Measurements from ENCODE around the gene SMARCD1.

The SMARCD1 gene

GRCh38 chr12:50061946-50062686 lies 23.0 kb upstream of the SMARCD1 start:
- no peaks in the 10 kb centered on the region for H3K27me3 ChIP-seq (ENCODE audit: insufficient read depth, low read length, poor library complexity, severe bottlenecking)
- H3K4me3 ChIP-seq (ENCODE audit: low read length, poor library complexity, severe bottlenecking): peak overlapping the region; percentile 21
- TF ChIP-seq EZH2phosphoT487 (IDR thresholded peaks at IDR 0.05; ENCODE audit: borderline replicate concordance) (no peak), CTCF (conservative IDR thresholded peaks at IDR 0.05; ENCODE audit: low read length) (no peak)
- H3F3A ChIP-seq (ENCODE audit: low read depth): no peaks in the 10 kb centered on the region
- H2AFZ ChIP-seq (ENCODE audit: low read length): no peak overlapping the region
- no peaks in the 10 kb centered on the region for H3K36me3 ChIP-seq (ENCODE audit: insufficient read depth, low read length)
- H3K9me3 ChIP-seq (ENCODE audit: insufficient read depth, low read depth, low read length): no peaks in the 10 kb centered on the region
- H4K20me1 ChIP-seq (ENCODE audit: insufficient read depth, low read length, poor library complexity, severe bottlenecking): no peaks in the 10 kb centered on the region
- peak overlapping the region; percentile 44 for H3K4me2 ChIP-seq (ENCODE audit: low read depth, low read length, poor library complexity, severe bottlenecking)
- no peaks in the 10 kb centered on the region for H3K9me2 ChIP-seq (replicated peaks; ENCODE audit: low read depth, low read length)
- no peaks in the 10 kb centered on the region for H3K79me2 ChIP-seq (ENCODE audit: insufficient read depth, low read length)
- H3K9ac ChIP-seq (ENCODE audit: low read depth, low read length, poor library complexity, severe bottlenecking): peak overlapping the region; percentile 27
- H3K4me1 ChIP-seq (ENCODE audit: insufficient read depth, low read length, poor library complexity, severe bottlenecking): peaks cover 75% of the 10 kb centered on the region

GRCh38 chr12:50062728-50063460 lies 22.2 kb upstream of the SMARCD1 start:
- Histone ChIP-seq H3K9me3 (ENCODE audit: insufficient read depth, low read depth, low read length) (no peaks in the 10 kb centered on the region), H3K4me1 (ENCODE audit: insufficient read depth, low read length, poor library complexity, severe bottlenecking) (peaks cover 73% of the 10 kb centered on the region), H3K9me2 (replicated peaks; ENCODE audit: low read depth, low read length) (no peaks in the 10 kb centered on the region), H4K20me1 (ENCODE audit: insufficient read depth, low read length, poor library complexity, severe bottlenecking) (no peaks in the 10 kb centered on the region), H2AFZ (ENCODE audit: low read length) (no peak overlapping the region), H3K4me3 (ENCODE audit: low read length, poor library complexity, severe bottlenecking) (peak overlapping the region; percentile 21), H3K36me3 (ENCODE audit: insufficient read depth, low read length) (no peaks in the 10 kb centered on the region), H3K4me2 (ENCODE audit: low read depth, low read length, poor library complexity, severe bottlenecking) (peak overlapping the region; percentile 44), H3F3A (ENCODE audit: low read depth) (no peaks in the 10 kb centered on the region), H3K27me3 (ENCODE audit: insufficient read depth, low read length, poor library complexity, severe bottlenecking) (no peaks in the 10 kb centered on the region), H3K79me2 (ENCODE audit: insufficient read depth, low read length) (no peaks in the 10 kb centered on the region), H3K9ac (ENCODE audit: low read depth, low read length, poor library complexity, severe bottlenecking) (peak overlapping the region; percentile 27)
- TF ChIP-seq EZH2phosphoT487 (IDR thresholded peaks at IDR 0.05; ENCODE audit: borderline replicate concordance): no peak
- TF ChIP-seq CTCF (conservative IDR thresholded peaks at IDR 0.05; ENCODE audit: low read length): no peak; the same call in 1 of the 2 replicates

GRCh38 chr12:50065726-50066310 lies 19.3 kb upstream of the SMARCD1 start:
- Histone ChIP-seq H3K9me2 (replicated peaks; ENCODE audit: low read depth, low read length) (no peaks in the 10 kb centered on the region), H3F3A (ENCODE audit: low read depth) (no peaks in the 10 kb centered on the region), H3K4me2 (ENCODE audit: low read depth, low read length, poor library complexity, severe bottlenecking) (peak overlapping the region; percentile 19), H4K20me1 (ENCODE audit: insufficient read depth, low read length, poor library complexity, severe bottlenecking) (no peaks in the 10 kb centered on the region), H3K4me3 (ENCODE audit: low read length, poor library complexity, severe bottlenecking) (no peak overlapping the region), H3K36me3 (ENCODE audit: insufficient read depth, low read length) (no peaks in the 10 kb centered on the region), H3K4me1 (ENCODE audit: insufficient read depth, low read length, poor library complexity, severe bottlenecking) (peaks cover 47% of the 10 kb centered on the region), H3K79me2 (ENCODE audit: insufficient read depth, low read length) (no peaks in the 10 kb centered on the region), H3K27me3 (ENCODE audit: insufficient read depth, low read length, poor library complexity, severe bottlenecking) (no peaks in the 10 kb centered on the region), H3K9ac (ENCODE audit: low read depth, low read length, poor library complexity, severe bottlenecking) (peak overlapping the region; percentile 20), H2AFZ (ENCODE audit: low read length) (peak overlapping the region; percentile 21; the same call in 1 of the 2 replicates), H3K9me3 (ENCODE audit: insufficient read depth, low read depth, low read length) (no peaks in the 10 kb centered on the region)
- TF ChIP-seq CTCF (conservative IDR thresholded peaks at IDR 0.05; ENCODE audit: low read length) (no peak), EZH2phosphoT487 (IDR thresholded peaks at IDR 0.05; ENCODE audit: borderline replicate concordance) (no peak)
